ENCODE measurements around the gene ABHD14A.
"Not testable (repeated sequence)": the region's sequence is repeated elsewhere in the genome, so short reads cannot be mapped to it uniquely, and the experiment has no call there.

ABHD14A gene

GRCh38 chr3:51988286-51989146 is 13.7 kb downstream of the ABHD14A start:
- intact Hi-C loops (cut with DNase I) = no loop called here

DNA sequence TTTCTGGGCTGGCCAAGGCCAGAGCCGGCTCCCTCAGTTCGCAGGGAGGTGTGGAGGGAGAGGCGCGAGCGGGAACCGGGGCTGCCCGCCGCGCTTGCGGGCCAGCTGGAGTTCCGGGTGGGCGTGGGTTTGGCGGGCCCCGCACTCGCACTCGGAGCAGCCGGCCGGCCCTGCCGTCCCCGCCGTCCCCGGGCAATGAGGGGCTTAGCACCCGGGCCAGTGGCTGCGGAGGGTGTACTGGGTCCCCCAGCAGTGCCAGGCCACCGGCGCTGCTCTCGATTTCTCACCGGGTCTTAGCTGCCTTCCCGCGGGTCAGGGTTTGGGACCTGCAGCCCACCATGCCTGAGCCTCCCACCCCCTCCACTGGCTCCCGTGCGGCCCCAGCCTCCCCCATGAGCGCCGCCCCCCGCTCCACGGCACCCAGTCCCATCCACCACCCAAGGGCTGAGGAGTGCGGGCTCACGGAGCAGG is 15.7 kb downstream of the ABHD14A start:
- intact Hi-C loops (cut with DNase I); DNase-seq: not testable (repeated sequence)

More at GRCh38 chr3:51988286-51989146, 13.7 kb downstream of the ABHD14A start:
- no peak for DNase-seq

GRCh38 chr3:51992017-51992682 is 17.3 kb downstream of the ABHD14A start:
- DNase-seq = no peak
- intact Hi-C loops (cut with DNase I) = no loop called here

DNA sequence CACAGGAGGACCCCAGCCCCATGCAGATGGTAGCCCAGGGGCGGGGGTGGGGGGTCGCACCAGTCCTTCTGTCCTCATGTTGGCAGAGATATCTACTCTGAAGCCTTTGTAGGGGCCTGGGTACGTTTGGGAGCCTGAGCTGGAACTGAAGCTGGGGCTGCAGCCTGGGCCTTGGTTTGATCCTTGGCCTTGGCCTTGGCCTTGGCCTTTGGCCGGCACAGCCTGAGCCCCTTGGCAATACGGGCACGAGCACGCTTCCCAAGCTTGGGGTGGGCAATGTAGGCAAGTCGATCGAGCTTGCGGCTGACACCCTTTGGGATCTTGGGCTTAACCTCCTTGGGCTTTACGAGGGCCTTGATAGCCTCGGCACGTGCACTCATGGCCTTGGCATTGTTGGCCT is 18.8 kb downstream of the ABHD14A start:
- intact Hi-C loops (cut with DNase I); DNase-seq: not testable (repeated sequence)

GRCh38 chr3:51994530-51994929 is 19.7 kb downstream of the ABHD14A start:
- intact Hi-C loops (cut with DNase I) = no loop called here

DNA sequence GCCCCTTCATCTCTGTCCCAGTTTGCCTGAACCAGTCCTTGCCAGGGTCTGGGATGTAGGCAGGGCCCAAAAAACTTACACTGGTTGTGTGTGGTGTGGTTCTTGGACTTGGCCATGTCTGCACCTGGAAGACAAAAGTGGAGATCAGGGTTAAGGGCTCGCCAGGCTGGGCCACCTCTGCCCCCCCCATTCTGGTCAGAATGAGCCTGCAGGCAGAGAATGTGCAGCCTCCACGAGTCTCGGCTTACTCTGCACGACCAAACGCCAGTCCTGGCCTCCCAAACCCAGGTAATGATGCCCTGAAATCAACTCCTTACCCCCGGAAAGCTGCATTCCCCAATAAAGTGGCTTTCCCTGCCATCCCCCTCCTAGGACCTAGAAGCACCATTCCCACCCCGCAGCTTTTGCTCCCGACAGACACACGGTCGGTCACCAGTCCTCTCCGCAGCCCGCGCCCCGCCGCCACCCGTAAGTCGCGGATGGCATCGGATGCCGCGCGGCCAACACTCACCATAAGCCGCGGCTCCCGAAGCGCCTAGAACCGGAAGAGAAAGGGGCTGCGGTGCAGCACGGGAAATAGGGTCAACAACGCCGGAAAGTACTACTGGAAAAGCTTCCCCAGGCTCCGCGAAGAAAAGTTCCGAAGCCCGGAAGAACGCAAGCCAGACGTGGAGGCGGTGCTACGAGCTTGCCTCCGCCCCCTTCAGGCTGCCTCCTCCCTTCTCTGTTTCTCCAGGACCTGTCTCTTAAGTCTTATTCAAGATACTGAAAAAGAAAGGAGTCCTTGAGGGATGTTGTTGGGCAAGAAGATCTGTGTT is 20.7 kb downstream of the ABHD14A start, which contains the start of gene RPL29:
Gene RPL29, minus strand, starts transcription at position 550 of the 818 bp plus-strand sequence. Its CDS starts 434 bp downstream, at position 116.
- peak; percentile 85 to 98 (median 87) for DNase-seq
- intact Hi-C loops (cut with DNase I) = loop anchor here (1.0 kb wide), 1 partner anchor 53 kb away; the partner anchor contains the start of gene PARP3

More at GRCh38 chr3:51994530-51994929, 19.7 kb downstream of the ABHD14A start:
- DNase-seq = no peak

GRCh38 chr3:51997172-51997571 is 22.3 kb downstream of the ABHD14A start:
- intact Hi-C loops (cut with DNase I) = no loop called here
- no peak for DNase-seq

DNA sequence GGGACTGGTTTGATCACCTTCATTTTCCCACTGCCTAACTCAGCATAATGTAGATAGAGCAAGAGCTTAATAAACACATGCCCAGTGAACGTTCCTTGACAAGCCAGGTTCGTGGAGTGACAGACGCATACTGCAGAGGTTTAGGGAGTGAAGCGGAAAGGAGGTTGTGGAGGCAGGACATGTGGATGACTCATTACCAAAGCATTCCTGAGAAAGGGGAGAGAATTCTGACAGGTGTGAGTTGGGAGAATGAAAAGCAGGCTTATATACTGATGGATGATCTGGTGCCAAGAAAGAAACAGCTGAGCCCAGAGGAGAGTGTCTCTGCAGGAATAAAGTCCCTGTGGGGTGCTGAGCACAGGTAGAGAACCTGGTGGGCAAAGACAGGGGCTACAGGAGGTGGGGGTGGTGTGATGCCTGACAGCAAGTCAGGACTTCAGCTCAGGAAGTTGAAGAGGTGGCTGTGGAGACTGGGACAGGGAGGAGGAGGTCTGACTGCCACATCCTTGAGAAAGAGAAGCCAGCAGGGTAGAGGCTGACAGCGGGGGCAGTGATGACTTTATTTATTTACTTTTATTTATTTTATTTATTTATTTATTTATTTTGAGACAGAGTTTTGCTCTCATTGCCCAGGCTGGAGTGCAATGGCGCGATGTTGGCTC is 23.2 kb downstream of the ABHD14A start:
- DNase-seq = no peak
- intact Hi-C loops (cut with DNase I) = no loop called here

GRCh38 chr3:51998774-51999173 is 23.9 kb downstream of the ABHD14A start:
- intact Hi-C loops (cut with DNase I) = no loop called here
- DNase-seq = no peak

DNA sequence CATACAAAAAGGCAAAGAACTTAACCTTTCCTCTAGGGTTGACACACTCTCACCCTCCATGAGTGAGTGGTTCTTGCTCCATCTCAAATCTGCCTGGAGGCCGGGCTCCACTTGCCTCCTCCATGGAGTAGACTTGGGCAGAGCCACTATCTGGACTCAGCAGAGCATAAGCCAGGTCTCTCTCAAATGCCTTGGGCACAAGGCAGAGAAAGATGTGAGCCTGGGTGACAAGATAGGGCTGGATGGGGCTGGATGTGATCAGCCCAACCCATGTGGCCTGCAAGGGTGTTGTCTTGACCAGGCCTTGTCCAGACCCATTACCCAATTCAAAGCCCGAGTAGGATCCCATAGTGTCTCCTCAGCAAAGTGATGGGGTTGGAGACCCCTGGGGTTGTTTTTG is 25.0 kb downstream of the ABHD14A start:
- intact Hi-C loops (cut with DNase I) = loop anchor here (5.0 kb wide), 1 partner anchor 337 kb away; no protein-coding TSS in a partner anchor

GRCh38 chr3:52001443-52001974 is 26.6 kb downstream of the ABHD14A start:
- peak; percentile 62 to 97 (median 82) for DNase-seq
- intact Hi-C loops (cut with DNase I) = loop anchor here (1.0 to 5.0 kb wide), 3 partner anchors 121 to 336 kb away; no protein-coding TSS in a partner anchor

More for the DNA sequence above, 25.0 kb downstream of the ABHD14A start:
- DNase-seq = no peak

GRCh38 chr3:52002748-52003147 is 27.9 kb downstream of the ABHD14A start:
- intact Hi-C loops (cut with DNase I) = loop anchor here (5.0 kb wide), 1 partner anchor 335 kb away; no protein-coding TSS in a partner anchor
- peak in 1 of 10 donors; percentile 39 for DNase-seq

DNA sequence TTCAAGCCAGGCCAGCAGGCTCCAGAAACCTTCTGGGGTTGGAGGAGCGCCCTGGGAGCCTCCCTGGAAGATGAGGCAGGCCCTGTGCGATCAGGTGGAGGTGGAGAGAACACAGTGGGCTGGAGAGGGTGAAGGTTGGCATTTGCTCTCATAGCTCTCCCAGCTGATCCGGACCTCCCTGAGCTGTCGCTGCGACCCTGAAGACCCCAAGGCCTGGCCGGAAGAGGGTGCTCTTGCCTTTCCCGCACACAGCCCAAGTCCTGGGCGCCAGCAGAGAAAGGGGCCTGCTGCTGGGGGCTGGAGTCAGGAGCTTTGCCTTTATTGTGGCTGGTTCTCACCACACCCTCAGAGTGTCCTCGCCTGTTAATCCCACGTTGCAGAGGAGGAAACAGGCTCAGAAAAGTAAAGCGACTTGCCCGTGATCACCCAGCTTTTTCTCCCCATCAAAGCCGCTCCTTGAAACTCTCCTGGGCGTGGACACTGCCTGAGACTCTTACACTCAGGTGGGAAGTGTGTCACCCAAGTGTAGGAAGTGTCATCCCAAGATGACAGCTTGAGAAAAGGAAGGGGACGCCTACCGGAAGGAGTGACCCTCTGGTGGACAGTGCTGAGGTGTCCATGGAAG is 29.4 kb downstream of the ABHD14A start:
- intact Hi-C loops (cut with DNase I) = loop anchor here (2.0 to 5.0 kb wide), 2 partner anchors 49 to 333 kb away; no protein-coding TSS in a partner anchor
- peak; percentile 52 to 96 (median 72) for DNase-seq

DNA sequence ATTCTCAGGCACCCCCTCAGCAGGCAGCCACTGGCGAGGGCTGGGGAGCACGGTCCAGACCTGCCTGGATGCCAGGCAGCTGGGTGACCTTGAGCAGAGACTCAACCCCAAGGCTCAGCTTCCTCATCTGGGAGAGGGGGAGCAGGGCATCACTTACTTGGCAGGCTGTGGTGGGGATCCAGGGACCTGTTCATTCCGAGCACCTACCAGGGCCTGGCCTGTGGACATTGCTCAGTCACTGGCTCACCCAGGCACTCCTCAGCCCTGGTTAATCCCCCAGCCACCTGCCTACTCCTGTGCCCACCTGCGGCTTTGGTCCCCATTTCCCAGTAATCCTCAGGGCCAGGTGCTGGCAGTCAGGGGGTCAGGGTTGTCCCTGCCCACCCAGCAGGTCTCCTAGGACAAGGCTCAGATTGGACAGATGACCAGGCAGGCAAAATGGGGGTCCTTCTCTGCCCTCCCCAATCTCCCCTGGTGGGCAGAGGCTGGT is 30.1 kb downstream of the ABHD14A start:
- DNase-seq = peak in 1 of 10 donors; percentile 73
- intact Hi-C loops (cut with DNase I) = loop anchor here (2.0 to 5.0 kb wide), 2 partner anchors 48 to 332 kb away; no protein-coding TSS in a partner anchor

DNA sequence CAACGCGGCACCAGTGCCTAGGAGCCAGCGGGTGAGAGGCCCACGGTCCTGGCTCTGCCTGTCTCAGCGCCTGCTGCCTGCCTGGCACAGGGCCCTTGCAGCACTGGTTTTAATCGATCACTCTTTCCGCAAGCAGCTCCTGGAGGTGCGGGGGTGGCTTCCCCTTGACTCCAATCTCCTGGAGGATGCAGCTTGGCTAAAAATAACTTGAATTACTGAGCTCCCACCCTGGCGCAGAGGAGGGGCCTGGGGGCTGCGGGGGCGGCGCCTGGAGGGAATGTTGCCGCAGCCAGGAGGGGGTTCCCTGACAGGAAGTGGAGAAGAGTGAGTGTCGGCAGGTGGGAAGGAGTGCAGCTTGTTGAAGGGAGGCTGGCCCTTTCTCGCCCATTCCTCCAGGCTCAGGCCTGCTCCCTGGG is 30.7 kb downstream of the ABHD14A start:
- peak in 5 of 10 donors; percentile 47 to 91 (median 84) for DNase-seq
- intact Hi-C loops (cut with DNase I) = loop anchor here (2.0 kb wide), 1 partner anchor 47 kb away; no protein-coding TSS in a partner anchor

DNA sequence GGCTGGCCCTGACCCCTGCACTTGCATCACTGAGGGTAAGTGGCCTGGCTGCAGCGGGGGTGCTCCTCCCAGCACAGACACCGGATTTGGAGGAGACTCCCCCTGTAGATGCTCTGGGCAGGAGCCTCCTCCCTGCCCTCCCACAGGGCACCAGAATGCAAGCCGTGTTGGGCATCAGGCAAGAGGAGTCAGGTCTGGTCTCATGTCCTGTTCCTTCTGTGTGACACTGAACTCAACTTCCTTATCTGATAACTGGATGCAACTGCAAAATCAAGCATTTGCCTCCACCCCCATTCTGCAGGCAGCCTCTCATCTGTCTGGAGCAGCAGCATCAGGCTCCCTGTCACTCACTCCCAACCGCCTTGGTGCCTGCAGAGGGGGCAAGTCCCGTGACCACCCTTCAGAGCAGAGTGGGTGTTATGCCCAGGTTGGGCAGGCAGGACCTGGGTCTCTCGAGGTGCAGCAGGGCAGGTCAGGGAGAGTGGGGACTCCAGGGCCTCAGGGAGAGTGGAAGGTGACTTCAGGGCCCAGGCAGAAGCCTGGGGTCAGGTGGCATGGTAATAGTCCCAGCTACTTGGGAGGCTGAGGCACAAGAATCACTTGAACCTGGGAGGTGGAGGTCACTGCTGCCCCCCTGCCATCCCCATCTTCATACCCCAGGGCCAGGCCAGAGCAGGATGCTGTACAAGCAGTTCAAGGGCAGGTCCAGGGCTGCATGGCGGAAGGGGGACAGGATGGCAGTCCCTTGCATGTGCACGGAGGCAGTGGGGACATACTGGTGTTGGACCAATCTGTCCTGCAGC is 31.4 kb downstream of the ABHD14A start:
- intact Hi-C loops (cut with DNase I) = no loop called here
- peak in 1 of 10 donors; percentile 69 for DNase-seq

GRCh38 chr3:52006820-52007133 is 31.9 kb downstream of the ABHD14A start:
- peak in 1 of 10 donors; percentile 55 for DNase-seq
- intact Hi-C loops (cut with DNase I) = no loop called here

GRCh38 chr3:52007291-52007690 is 32.4 kb downstream of the ABHD14A start:
- intact Hi-C loops (cut with DNase I) = no loop called here
- no peak for DNase-seq

All from posterior cingulate gyrus (tissue), 11 donors.